HepG2 (cell line): ENCODE results near the gene BTBD3. TPM values are rescaled to one million over a fixed set of nuclear protein-coding genes. Genes with fewer than 3 reads are reported as not detected.

Experiments
- DZIP1 ChIP-seq: sonication (generic); formaldehyde crosslinking; IDR thresholded peaks from 2 replicates; pipeline ENCODE4 v1.5.0; 2020; ENCODE audit warnings: mild to moderate bottlenecking, missing genetic modification reagents
- HNF4A ChIP-seq: sonication (generic); formaldehyde crosslinking; IDR thresholded peaks from 2 replicates; pipeline ENCODE4 v1.4.0; 2020; ENCODE audit warnings: missing genetic modification reagents
- PHF8 ChIP-seq: sonication (generic); formaldehyde crosslinking; IDR thresholded peaks from 2 replicates; pipeline ENCODE4 v1.5.0; 2020; ENCODE audit warnings: missing genetic modification reagents
- RNF2 ChIP-seq: fragments of 450-650 bp; conservative IDR thresholded peaks from 2 replicates; pipeline ENCODE4 v1.6.1; 2016; ENCODE audit warnings: low read depth
- ZNF615 ChIP-seq: sonication (generic); formaldehyde crosslinking; IDR thresholded peaks from 2 replicates; pipeline ENCODE4 v1.5.0; 2020; ENCODE audit warnings: mild to moderate bottlenecking, missing genetic modification reagents, borderline replicate concordance
- polyA plus RNA-seq, 8 experiments: library from polyadenylated mRNA; depleted of rRNA in 3 of 8; stranded (reverse) in 7 of 8; unstranded in 1 of 8; fragments of >200 nt; fragmentation: Illumina TruSeq in 4 of 8; extraction: Trizol in 4 of 8; gene quantifications; 2 replicates each; pipeline versions ENCODE4 v1.2.1 to v1.2.3, GENCODE V29; 2011 to 2016; ENCODE audit warnings: low read depth in 4 of 8, missing spikeins in 1 of 8, mixed read lengths in 1 of 8; ENCODE audit not compliant: insufficient read depth in 1 of 8
- total RNA-seq, 5 experiments: library from RNA; depleted of rRNA; stranded (reverse); fragments of >200 nt; fragmentation: Illumina TruSeq; extraction: Trizol; gene quantifications; 2 replicates each; pipeline ENCODE4 v1.2.3, GENCODE V29; 2016; ENCODE audit warnings: low read depth in 1 of 5
- TF ChIP-seq, protein P1 (sequence below): sonication (generic); formaldehyde crosslinking; IDR thresholded peaks from 2 replicates; pipeline ENCODE4 v1.5.0; 2020; ENCODE audit warnings: mild to moderate bottlenecking, missing genetic modification reagents, moderate library complexity
- TF ChIP-seq, protein P2 (sequence below): sonication (generic); formaldehyde crosslinking; IDR thresholded peaks from 2 replicates; pipeline ENCODE4 v1.8.1; 2023; ENCODE audit warnings: mild to moderate bottlenecking, missing genetic modification reagents

The BTBD3 gene
- total and polyA plus RNA-seq, 2 of the 13 experiments (the other 11 are each of a cell fraction or from before 2014, with no cell fraction given): 32.2 to 41.8 TPM

DNA sequence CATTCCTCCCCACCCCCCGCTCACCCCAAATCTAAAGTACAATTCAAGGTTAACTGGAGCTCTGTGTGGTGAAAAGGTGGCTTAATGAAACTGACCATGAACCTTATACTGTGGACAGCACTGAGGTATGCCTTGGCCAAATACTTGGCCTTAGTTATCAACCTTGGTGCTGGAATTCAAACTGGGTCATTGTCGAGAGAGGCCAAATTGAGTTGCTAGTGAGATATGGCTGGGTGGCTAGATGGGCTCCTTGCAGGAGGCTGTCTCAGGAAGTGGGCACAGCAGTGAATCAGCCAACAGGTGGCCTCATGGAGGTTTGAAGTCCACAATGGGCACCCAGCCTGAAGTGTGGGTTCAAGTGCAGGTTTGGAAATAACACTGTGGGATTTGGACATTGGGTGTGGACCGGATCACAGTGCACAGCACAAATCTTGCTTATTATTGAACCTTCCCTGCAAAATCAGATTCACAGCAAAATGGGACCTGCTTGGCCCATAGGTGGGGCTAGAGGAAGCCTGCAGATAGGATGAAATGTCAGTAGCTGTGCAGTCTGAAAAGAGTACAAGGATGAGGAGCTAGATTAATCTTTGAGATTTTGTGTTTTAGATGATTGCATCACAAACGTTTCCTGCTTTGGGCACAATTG, 5.6 kb upstream of the BTBD3 start (continued):
- TF ChIP-seq, protein P1, sequence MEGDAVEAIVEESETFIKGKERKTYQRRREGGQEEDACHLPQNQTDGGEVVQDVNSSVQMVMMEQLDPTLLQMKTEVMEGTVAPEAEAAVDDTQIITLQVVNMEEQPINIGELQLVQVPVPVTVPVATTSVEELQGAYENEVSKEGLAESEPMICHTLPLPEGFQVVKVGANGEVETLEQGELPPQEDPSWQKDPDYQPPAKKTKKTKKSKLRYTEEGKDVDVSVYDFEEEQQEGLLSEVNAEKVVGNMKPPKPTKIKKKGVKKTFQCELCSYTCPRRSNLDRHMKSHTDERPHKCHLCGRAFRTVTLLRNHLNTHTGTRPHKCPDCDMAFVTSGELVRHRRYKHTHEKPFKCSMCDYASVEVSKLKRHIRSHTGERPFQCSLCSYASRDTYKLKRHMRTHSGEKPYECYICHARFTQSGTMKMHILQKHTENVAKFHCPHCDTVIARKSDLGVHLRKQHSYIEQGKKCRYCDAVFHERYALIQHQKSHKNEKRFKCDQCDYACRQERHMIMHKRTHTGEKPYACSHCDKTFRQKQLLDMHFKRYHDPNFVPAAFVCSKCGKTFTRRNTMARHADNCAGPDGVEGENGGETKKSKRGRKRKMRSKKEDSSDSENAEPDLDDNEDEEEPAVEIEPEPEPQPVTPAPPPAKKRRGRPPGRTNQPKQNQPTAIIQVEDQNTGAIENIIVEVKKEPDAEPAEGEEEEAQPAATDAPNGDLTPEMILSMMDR: peak; percentile 50; the same call in 1 of the 2 replicates
- TF ChIP-seq, protein P2, sequence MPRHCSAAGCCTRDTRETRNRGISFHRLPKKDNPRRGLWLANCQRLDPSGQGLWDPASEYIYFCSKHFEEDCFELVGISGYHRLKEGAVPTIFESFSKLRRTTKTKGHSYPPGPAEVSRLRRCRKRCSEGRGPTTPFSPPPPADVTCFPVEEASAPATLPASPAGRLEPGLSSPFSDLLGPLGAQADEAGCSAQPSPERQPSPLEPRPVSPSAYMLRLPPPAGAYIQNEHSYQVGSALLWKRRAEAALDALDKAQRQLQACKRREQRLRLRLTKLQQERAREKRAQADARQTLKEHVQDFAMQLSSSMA: 0 out of 2 replicates have a peak, but pooled peaks have one; percentile 38
- peak; percentile 42 for TF ChIP-seq HNF4A (CRISPR knock-in tag)
- no peak for TF ChIP-seq DZIP1 (CRISPR knock-in tag)
- TF ChIP-seq RNF2: no peak
- TF ChIP-seq ZNF615: 0 out of 2 replicates have a peak, but pooled peaks have one; percentile 33
- TF ChIP-seq PHF8 (CRISPR knock-in tag): 0 out of 2 replicates have a peak, but pooled peaks have one; percentile 14
